Liver (tissue), 9 donors: ENCODE measurements around the gene AP1S3. TPM values are rescaled to one million over a fixed set of nuclear protein-coding genes. Genes with fewer than 3 reads are reported as not detected.

ENCODE experiments used
- DNase-seq: peaks from one replicate; pipeline ENCODE4 v3.0.0-alpha.2; 2017; ENCODE audit warnings: low spot score
- H3K27ac ChIP-seq, 2 donors: one replicate each; pipeline ENCODE4 v1.7.0; 2013; ENCODE audit warnings: inconsistent platforms in 2 of 2, low read length in 2 of 2, control low read depth in 1 of 2, low read depth in 1 of 2, mild to moderate bottlenecking in 1 of 2
- H3K27me3 ChIP-seq, 4 donors: one replicate each; pipeline versions ENCODE4 v1.6.1 to v1.7.0; 2013; ENCODE audit warnings: low read length in 3 of 4, inconsistent platforms in 1 of 4, mild to moderate bottlenecking in 1 of 4, moderate library complexity in 1 of 4; ENCODE audit not compliant: control insufficient read depth in 4 of 4, insufficient read depth in 4 of 4
- H3K36me3 ChIP-seq, 4 donors: one replicate each; pipeline versions ENCODE4 v1.6.1 to v1.7.0; 2013; ENCODE audit warnings: low read length in 3 of 4, mild to moderate bottlenecking in 3 of 4, low read depth in 1 of 4, moderate library complexity in 1 of 4; ENCODE audit not compliant: control insufficient read depth in 4 of 4, insufficient read depth in 3 of 4
- H3K4me1 ChIP-seq, 4 donors: one replicate each; pipeline versions ENCODE4 v1.6.1 to v1.7.0; 2013; ENCODE audit warnings: low read length in 3 of 4, mild to moderate bottlenecking in 3 of 4, moderate library complexity in 1 of 4; ENCODE audit not compliant: control insufficient read depth in 4 of 4, insufficient read depth in 4 of 4
- H3K4me3 ChIP-seq, 3 donors: one replicate each; pipeline versions ENCODE4 v1.6.1 to v1.7.0; 2013; ENCODE audit warnings: low read length in 3 of 3, control low read depth in 1 of 3, low read depth in 1 of 3, mild to moderate bottlenecking in 1 of 3
- H3K9ac ChIP-seq, 2 donors: one replicate each; pipeline ENCODE4 v1.7.0; 2013; ENCODE audit warnings: low read length in 2 of 2, mild to moderate bottlenecking in 2 of 2, moderate library complexity in 2 of 2, control low read depth in 1 of 2, low read depth in 1 of 2
- H3K9me3 ChIP-seq, 4 donors: one replicate each; pipeline versions ENCODE4 v1.6.1 to v1.7.0; 2013; ENCODE audit warnings: low read length in 3 of 4; ENCODE audit not compliant: control insufficient read depth in 4 of 4
- EGR1 ChIP-seq, 2 donors: IDR thresholded peaks; 2 replicates each; pipeline ENCODE4 v1.6.1; 2016 to 2018; ENCODE audit warnings: antibody characterized with exemption in 2 of 2, low read depth in 2 of 2
- FOXA1 ChIP-seq: IDR thresholded peaks from 2 replicates; pipeline ENCODE4 v1.6.1; 2016; ENCODE audit warnings: antibody characterized with exemption
- FOXA2 ChIP-seq: IDR thresholded peaks from 2 replicates; pipeline ENCODE4 v1.6.1; 2016; ENCODE audit warnings: antibody characterized with exemption
- GABPA ChIP-seq, 2 donors: IDR thresholded peaks in 1 of 2; conservative IDR thresholded peaks in 1 of 2; 2 replicates each; pipeline ENCODE4 v1.6.1; 2016; ENCODE audit warnings: antibody characterized with exemption in 2 of 2, mild to moderate bottlenecking in 1 of 2, moderate library complexity in 1 of 2
- HNF4A ChIP-seq, 2 donors: conservative IDR thresholded peaks; 2 replicates each; pipeline ENCODE4 v1.6.1; 2016; ENCODE audit warnings: antibody characterized with exemption in 2 of 2, mild to moderate bottlenecking in 2 of 2
- HNF4G ChIP-seq: IDR thresholded peaks from 2 replicates; pipeline ENCODE4 v1.6.1; 2016; ENCODE audit warnings: antibody characterized with exemption
- JUND ChIP-seq, 2 donors: IDR thresholded peaks; 2 replicates each; pipeline ENCODE4 v1.6.1; 2016; ENCODE audit warnings: antibody characterized with exemption in 2 of 2
- NR2F2 ChIP-seq: IDR thresholded peaks from 2 replicates; pipeline ENCODE4 v1.6.1; 2016; ENCODE audit warnings: antibody characterized with exemption
- RAD21 ChIP-seq, 2 donors: IDR thresholded peaks; 2 replicates each; pipeline ENCODE4 v1.6.1; 2016; ENCODE audit warnings: antibody characterized with exemption in 2 of 2, mild to moderate bottlenecking in 2 of 2
- RXRA ChIP-seq, 2 donors: IDR thresholded peaks; 2 replicates each; pipeline ENCODE4 v1.6.1; 2017 to 2018; ENCODE audit warnings: antibody characterized with exemption in 2 of 2, mild to moderate bottlenecking in 1 of 2
- SP1 ChIP-seq: IDR thresholded peaks from 2 replicates; pipeline ENCODE4 v1.6.1; 2018; ENCODE audit warnings: antibody characterized with exemption, mild to moderate bottlenecking
- TAF1 ChIP-seq: conservative IDR thresholded peaks from 2 replicates; pipeline ENCODE4 v1.6.1; 2016; ENCODE audit warnings: antibody characterized with exemption, mild to moderate bottlenecking
- YY1 ChIP-seq: IDR thresholded peaks from 2 replicates; pipeline ENCODE4 v1.6.1; 2016; ENCODE audit warnings: antibody characterized with exemption, mild to moderate bottlenecking
- WGBS: extraction: QIAGEN DNeasy Blood & Tissue Kit; methylation state at CpG from one replicate; pipeline ENCODE4 v1.1.7; 2013; 5-methylcytosine and 5-hydroxymethylcytosine counted together
- polyA plus RNA-seq, 2 donors: library from polyadenylated mRNA; stranded (reverse) in 1 of 2; unstranded in 1 of 2; fragments of 200-250 nt in 1 of 2; fragments of >200 nt in 1 of 2; fragmentation: Nextera tagmentation in 1 of 2; extraction: Ambion mirVana in 1 of 2; gene quantifications; one replicate each; pipeline versions ENCODE4 v1.2.1 to v1.2.3, GENCODE V29; 2013 to 2015
- total RNA-seq, 2 donors: library from RNA; depleted of rRNA; stranded (reverse); fragments of >200 nt; gene quantifications; one replicate each; pipeline ENCODE4 v1.2.3, GENCODE V29; 2014
- TF ChIP-seq, protein P1 (sequence below): IDR thresholded peaks from 2 replicates; pipeline ENCODE4 v1.6.1; 2016; ENCODE audit warnings: antibody characterized with exemption
- TF ChIP-seq, protein P2 (sequence below): IDR thresholded peaks from 2 replicates; pipeline ENCODE4 v1.6.1; 2016; ENCODE audit warnings: antibody characterized with exemption, mild to moderate bottlenecking
- TF ChIP-seq, protein P3 (sequence below): IDR thresholded peaks from 2 replicates; pipeline ENCODE4 v1.6.1; 2016; ENCODE audit warnings: antibody characterized with exemption
- TF ChIP-seq, protein P4 (sequence below): fragments of 150-350 bp; IDR thresholded peaks from 2 replicates; pipeline ENCODE4 v1.5.1; 2017; ENCODE audit warnings: improper control_type of control experiment, low read depth, low read length; ENCODE audit not compliant: missing input control
- TF ChIP-seq, protein P5 (sequence below): IDR thresholded peaks from 2 replicates; pipeline ENCODE4 v1.6.1; 2016; ENCODE audit warnings: antibody characterized with exemption
- donor health status: healthy.
- donor health status: healthy.
- donor health status: healthy.
- donor health status: healthy.
- donor health status: healthy.

AP1S3 gene
- total and polyA plus RNA-seq, 4 donors = 1.1 to 3.8 (median 2.4) TPM

DNA sequence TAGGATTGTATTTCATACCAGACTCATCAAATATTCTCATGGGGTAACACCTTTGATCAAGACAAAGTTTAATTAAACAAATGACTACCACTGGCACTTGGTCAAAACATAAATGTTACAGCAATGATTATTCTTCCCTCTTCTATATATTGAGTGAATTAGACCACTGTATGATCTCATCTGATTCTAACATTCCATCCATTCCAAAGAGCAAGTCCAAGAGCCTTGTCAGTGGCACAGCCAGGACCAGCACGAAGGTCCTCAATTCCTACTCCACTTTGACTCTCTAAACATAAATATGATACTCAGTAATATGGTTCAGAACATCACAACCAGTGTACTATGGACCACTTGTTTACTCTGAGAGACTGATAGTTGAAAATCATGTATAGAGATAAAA is 86.4 kb downstream of the AP1S3 start:
- H3K27ac ChIP-seq = no peak overlapping the region
- no peaks in the 10 kb centered on the region for H3K36me3 ChIP-seq
- no peaks in the 10 kb centered on the region for H3K4me1 ChIP-seq
- no peaks in the 10 kb centered on the region for H3K27me3 ChIP-seq
- DNase-seq = no peak
- H3K4me3 ChIP-seq = no peak overlapping the region
- no peak overlapping the region for H3K9ac ChIP-seq
- no peaks in the 10 kb centered on the region for H3K9me3 ChIP-seq
- WGBS = 82% methylated on average over 1 of the region's 1 CpG
- no peak for TF ChIP-seq RXRA (IDR thresholded peaks at IDR 0.05)
- TF ChIP-seq, protein P1, sequence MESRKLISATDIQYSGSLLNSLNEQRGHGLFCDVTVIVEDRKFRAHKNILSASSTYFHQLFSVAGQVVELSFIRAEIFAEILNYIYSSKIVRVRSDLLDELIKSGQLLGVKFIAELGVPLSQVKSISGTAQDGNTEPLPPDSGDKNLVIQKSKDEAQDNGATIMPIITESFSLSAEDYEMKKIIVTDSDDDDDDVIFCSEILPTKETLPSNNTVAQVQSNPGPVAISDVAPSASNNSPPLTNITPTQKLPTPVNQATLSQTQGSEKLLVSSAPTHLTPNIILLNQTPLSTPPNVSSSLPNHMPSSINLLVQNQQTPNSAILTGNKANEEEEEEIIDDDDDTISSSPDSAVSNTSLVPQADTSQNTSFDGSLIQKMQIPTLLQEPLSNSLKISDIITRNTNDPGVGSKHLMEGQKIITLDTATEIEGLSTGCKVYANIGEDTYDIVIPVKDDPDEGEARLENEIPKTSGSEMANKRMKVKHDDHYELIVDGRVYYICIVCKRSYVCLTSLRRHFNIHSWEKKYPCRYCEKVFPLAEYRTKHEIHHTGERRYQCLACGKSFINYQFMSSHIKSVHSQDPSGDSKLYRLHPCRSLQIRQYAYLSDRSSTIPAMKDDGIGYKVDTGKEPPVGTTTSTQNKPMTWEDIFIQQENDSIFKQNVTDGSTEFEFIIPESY = no peak
- no peak for TF ChIP-seq HNF4A (conservative IDR thresholded peaks at IDR 0.05)
- TF ChIP-seq, protein P2, sequence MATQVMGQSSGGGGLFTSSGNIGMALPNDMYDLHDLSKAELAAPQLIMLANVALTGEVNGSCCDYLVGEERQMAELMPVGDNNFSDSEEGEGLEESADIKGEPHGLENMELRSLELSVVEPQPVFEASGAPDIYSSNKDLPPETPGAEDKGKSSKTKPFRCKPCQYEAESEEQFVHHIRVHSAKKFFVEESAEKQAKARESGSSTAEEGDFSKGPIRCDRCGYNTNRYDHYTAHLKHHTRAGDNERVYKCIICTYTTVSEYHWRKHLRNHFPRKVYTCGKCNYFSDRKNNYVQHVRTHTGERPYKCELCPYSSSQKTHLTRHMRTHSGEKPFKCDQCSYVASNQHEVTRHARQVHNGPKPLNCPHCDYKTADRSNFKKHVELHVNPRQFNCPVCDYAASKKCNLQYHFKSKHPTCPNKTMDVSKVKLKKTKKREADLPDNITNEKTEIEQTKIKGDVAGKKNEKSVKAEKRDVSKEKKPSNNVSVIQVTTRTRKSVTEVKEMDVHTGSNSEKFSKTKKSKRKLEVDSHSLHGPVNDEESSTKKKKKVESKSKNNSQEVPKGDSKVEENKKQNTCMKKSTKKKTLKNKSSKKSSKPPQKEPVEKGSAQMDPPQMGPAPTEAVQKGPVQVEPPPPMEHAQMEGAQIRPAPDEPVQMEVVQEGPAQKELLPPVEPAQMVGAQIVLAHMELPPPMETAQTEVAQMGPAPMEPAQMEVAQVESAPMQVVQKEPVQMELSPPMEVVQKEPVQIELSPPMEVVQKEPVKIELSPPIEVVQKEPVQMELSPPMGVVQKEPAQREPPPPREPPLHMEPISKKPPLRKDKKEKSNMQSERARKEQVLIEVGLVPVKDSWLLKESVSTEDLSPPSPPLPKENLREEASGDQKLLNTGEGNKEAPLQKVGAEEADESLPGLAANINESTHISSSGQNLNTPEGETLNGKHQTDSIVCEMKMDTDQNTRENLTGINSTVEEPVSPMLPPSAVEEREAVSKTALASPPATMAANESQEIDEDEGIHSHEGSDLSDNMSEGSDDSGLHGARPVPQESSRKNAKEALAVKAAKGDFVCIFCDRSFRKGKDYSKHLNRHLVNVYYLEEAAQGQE = no peak
- TF ChIP-seq, protein P3, sequence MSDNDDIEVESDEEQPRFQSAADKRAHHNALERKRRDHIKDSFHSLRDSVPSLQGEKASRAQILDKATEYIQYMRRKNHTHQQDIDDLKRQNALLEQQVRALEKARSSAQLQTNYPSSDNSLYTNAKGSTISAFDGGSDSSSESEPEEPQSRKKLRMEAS = no peak
- TF ChIP-seq RAD21 (IDR thresholded peaks at IDR 0.05) = no peak
- no peak for TF ChIP-seq EGR1 (IDR thresholded peaks at IDR 0.05; ENCODE audit: low read depth in 2 of 2)
- no peak for TF ChIP-seq NR2F2
- no peak for TF ChIP-seq HNF4G
- TF ChIP-seq GABPA (IDR thresholded peaks at IDR 0.05 in 1 of 2, conservative IDR thresholded peaks at IDR 0.05 in 1 of 2) = no peak
- TF ChIP-seq YY1 = no peak
- TF ChIP-seq FOXA2 = no peak
- TF ChIP-seq, protein P4, sequence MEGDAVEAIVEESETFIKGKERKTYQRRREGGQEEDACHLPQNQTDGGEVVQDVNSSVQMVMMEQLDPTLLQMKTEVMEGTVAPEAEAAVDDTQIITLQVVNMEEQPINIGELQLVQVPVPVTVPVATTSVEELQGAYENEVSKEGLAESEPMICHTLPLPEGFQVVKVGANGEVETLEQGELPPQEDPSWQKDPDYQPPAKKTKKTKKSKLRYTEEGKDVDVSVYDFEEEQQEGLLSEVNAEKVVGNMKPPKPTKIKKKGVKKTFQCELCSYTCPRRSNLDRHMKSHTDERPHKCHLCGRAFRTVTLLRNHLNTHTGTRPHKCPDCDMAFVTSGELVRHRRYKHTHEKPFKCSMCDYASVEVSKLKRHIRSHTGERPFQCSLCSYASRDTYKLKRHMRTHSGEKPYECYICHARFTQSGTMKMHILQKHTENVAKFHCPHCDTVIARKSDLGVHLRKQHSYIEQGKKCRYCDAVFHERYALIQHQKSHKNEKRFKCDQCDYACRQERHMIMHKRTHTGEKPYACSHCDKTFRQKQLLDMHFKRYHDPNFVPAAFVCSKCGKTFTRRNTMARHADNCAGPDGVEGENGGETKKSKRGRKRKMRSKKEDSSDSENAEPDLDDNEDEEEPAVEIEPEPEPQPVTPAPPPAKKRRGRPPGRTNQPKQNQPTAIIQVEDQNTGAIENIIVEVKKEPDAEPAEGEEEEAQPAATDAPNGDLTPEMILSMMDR = no peak
- TF ChIP-seq, protein P5, sequence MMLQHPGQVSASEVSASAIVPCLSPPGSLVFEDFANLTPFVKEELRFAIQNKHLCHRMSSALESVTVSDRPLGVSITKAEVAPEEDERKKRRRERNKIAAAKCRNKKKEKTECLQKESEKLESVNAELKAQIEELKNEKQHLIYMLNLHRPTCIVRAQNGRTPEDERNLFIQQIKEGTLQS = no peak
- no peak for TF ChIP-seq JUND (IDR thresholded peaks at IDR 0.05)
- no peak for TF ChIP-seq FOXA1
- no peak for TF ChIP-seq SP1
- no peak for TF ChIP-seq TAF1
